ENCODE data around the gene INPP5J. TPM values are rescaled to one million over a fixed set of nuclear protein-coding genes. Genes with fewer than 3 reads are reported as not detected.

INPP5J gene
- total and polyA plus RNA-seq, 10 of the 15 experiments (the other 5 are each of a cell fraction or from before 2014, with no cell fraction given): 0.18 to 2.8 (median 1.5) TPM; not detected in 1

GRCh38 chr22:31120230-31120629 lies 2.5 kb upstream of the INPP5J start:
- no TSS peak for BruUV-seq (replicated peaks)
- 24% methylated on average over 4 of the region's 5 CpGs for WGBS (ENCODE audit: insufficient coverage, insufficient replicate concordance, low lambda C conversion rate, missing lambda C conversion rate)
- ATAC-seq: no peak
- FAIRE-seq: no peak
- Histone ChIP-seq H3K9me3 (replicated peaks; ENCODE audit: control insufficient read depth, insufficient read depth, low read length) (no peaks in the 10 kb centered on the region), H3K4me3 (no peak overlapping the region), H3K36me3 (ENCODE audit: control insufficient read depth in 2 of 2, insufficient read depth in 2 of 2, low read length in 1 of 2) (no peaks in the 10 kb centered on the region), H3K4me2 (ENCODE audit: control insufficient read depth, insufficient read depth) (no peak overlapping the region), H3K9ac (ENCODE audit: control insufficient read depth, insufficient read depth, low read length) (no peak overlapping the region), H3K27ac (ENCODE audit: control insufficient read depth, insufficient read depth) (no peak overlapping the region), H4K20me1 (ENCODE audit: control insufficient read depth, insufficient read depth) (no peaks in the 10 kb centered on the region), H3K27me3 (replicated peaks in 1 of 2; ENCODE audit: control insufficient read depth in 2 of 2, insufficient read depth in 2 of 2, low read length in 1 of 2) (no peaks in the 10 kb centered on the region), H3K79me2 (ENCODE audit: control insufficient read depth, insufficient read depth, low read length) (no peaks in the 10 kb centered on the region), H3K4me1 (ENCODE audit: control insufficient read depth, insufficient read depth, low read length) (no peaks in the 10 kb centered on the region), H2AFZ (ENCODE audit: control insufficient read depth, low read depth, low read length) (no peak overlapping the region)
- no peak for DNase-seq (ENCODE audit: low read depth, low spot score)
- ChIA-PET SMC1A (ENCODE audit: uncharacterized antibody, unreplicated experiment) (no interaction called here), RAD21 (ENCODE audit: unreplicated experiment) (no interaction called here), CTCF (no interaction called here), POLR2A (no interaction called here)
- intact Hi-C loops (cut with micrococcal nuclease; ENCODE audit: unreplicated experiment) (no loop called here), in situ Hi-C loops (cut with MboI) (no loop called here)
- no peak for TF ChIP-seq SMAD5 (IDR thresholded peaks at IDR 0.05; ENCODE audit: low read depth)
- no peak for TF ChIP-seq GATAD2B (conservative IDR thresholded peaks at IDR 0.05; ENCODE audit: low read depth)
- no peak for TF ChIP-seq POLR2A (IDR thresholded peaks at IDR 0.05; ENCODE audit: low read depth, low read length)
- no peak for TF ChIP-seq EGR1 (IDR thresholded peaks at IDR 0.05; ENCODE audit: borderline replicate concordance in 1 of 2, low read depth in 2 of 2, low read length in 2 of 2)
- TF ChIP-seq SREBF1 (IDR thresholded peaks at IDR 0.05; ENCODE audit: low read length): no peak
- TF ChIP-seq SUPT20H (IDR thresholded peaks at IDR 0.05; ENCODE audit: borderline replicate concordance, control insufficient read depth, low read depth, low read length): no peak
- no peak for TF ChIP-seq SMARCA5 (IDR thresholded peaks at IDR 0.05)
- no peak for TF ChIP-seq SMAD1 (IDR thresholded peaks at IDR 0.05; ENCODE audit: low read depth, partially characterized antibody)
- no peak for TF ChIP-seq ZNF274 (IDR thresholded peaks at IDR 0.05; ENCODE audit: insufficient read depth, insufficient read length)
- TF ChIP-seq HDAC2 (IDR thresholded peaks at IDR 0.05): no peak
- TF ChIP-seq GABPA (IDR thresholded peaks at IDR 0.05; ENCODE audit: low read depth): no peak
- TF ChIP-seq SUZ12 (IDR thresholded peaks at IDR 0.05; ENCODE audit: unreplicated experiment): no peak
- TF ChIP-seq KAT2A (conservative IDR thresholded peaks at IDR 0.05; ENCODE audit: control insufficient read depth, low read depth, low read length): no peak

All from GM12878 (cell line).